Coronary artery (tissue), 2 donors: ENCODE measurements around the gene TMEM243.

Experiments
- DNase-seq: peaks from one replicate; pipeline ENCODE4 v3.0.0-alpha.2; 2017; ENCODE audit warnings: low spot score
- H3K27ac ChIP-seq, 2 donors: fragments of 200-600 bp; sonication (generic); one replicate each; pipeline ENCODE4 v1.5.1; 2016 to 2019
- H3K4me3 ChIP-seq: fragments of 200-600 bp; sonication (generic); 2 replicates; pipeline ENCODE4 v1.5.1; 2016; ENCODE audit warnings: mild to moderate bottlenecking, moderate library complexity
- TF ChIP-seq, protein P1 (sequence below): fragments of 200-600 bp; sonication (generic); IDR thresholded peaks from one replicate; pipeline ENCODE4 v1.5.1; 2019; ENCODE audit warnings: antibody characterized with exemption

TMEM243 gene

DNA sequence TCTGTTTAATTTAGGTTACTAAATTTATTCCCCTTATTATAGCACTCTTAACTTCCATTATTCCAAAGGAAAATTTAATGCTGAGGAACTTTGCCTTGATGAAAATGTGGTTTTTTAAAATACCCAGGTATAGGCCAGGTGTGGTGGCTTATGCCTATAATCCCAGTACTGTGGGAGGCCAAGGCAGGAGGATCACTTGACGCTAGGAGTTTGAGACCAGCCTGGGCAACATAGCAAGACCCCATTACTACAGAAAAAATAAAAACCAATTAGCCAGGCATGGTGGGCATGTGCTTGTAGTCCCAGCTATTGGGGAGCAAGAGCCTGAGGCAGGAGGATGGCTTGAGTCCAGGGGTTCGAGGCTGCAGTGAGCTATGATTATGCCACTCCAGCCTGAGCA, 32.4 kb downstream of the TMEM243 start:
- TF ChIP-seq, protein P1, sequence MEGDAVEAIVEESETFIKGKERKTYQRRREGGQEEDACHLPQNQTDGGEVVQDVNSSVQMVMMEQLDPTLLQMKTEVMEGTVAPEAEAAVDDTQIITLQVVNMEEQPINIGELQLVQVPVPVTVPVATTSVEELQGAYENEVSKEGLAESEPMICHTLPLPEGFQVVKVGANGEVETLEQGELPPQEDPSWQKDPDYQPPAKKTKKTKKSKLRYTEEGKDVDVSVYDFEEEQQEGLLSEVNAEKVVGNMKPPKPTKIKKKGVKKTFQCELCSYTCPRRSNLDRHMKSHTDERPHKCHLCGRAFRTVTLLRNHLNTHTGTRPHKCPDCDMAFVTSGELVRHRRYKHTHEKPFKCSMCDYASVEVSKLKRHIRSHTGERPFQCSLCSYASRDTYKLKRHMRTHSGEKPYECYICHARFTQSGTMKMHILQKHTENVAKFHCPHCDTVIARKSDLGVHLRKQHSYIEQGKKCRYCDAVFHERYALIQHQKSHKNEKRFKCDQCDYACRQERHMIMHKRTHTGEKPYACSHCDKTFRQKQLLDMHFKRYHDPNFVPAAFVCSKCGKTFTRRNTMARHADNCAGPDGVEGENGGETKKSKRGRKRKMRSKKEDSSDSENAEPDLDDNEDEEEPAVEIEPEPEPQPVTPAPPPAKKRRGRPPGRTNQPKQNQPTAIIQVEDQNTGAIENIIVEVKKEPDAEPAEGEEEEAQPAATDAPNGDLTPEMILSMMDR, result no peak
- no peak overlapping the region for H3K4me3 ChIP-seq
- DNase-seq, result no peak
- no peak overlapping the region for H3K27ac ChIP-seq

DNA sequence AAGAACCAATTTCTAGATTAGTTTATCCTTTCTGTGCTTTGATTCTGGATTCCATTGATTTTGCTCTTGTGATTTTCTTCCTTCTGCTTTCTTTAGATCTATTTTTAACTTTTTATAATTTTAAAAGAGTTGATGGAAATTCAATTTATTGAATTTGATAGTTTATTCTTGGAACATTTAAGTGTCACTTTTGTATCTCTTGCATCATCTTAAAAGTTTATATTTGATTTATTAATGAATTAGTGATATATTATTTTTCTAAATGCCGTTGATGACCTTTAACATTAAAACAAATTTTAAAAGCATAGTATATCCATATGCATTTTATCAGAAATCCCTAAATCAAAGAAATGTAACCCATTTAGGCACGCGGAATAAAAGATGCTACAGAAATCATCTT, 40.4 kb downstream of the TMEM243 start:
- no peak overlapping the region for H3K27ac ChIP-seq
- no peak overlapping the region for H3K4me3 ChIP-seq
- DNase-seq, result no peak
- TF ChIP-seq, protein P1, result no peak

GRCh38 chr7:87178320-87178719, 41.2 kb downstream of the TMEM243 start:
- no peak overlapping the region for H3K4me3 ChIP-seq
- no peak for DNase-seq
- TF ChIP-seq, protein P1, result no peak

DNA sequence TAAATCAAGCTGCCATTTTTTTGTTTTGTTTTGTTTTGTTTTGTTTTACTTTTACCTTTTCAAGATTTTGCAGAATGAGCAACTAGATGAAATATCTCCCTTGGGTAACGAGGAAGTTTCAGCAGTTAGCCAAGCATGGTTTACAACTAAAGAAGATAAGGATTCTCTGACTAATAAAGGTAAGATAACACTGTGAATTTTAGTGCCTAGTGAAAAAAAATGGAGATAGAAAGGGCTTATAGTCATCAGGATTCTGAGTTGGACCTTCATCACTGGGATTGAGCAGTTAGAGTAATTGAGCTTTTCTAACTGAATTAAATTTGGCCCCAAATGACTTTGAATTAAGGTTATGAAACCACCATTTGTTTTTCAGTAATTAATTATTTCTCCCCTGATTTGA, 46.1 kb downstream of the TMEM243 start:
- Histone ChIP-seq H3K27ac (no peak overlapping the region), H3K4me3 (no peak overlapping the region)
- no peak for DNase-seq
- TF ChIP-seq, protein P1, result no peak

More at GRCh38 chr7:87178320-87178719, 41.2 kb downstream of the TMEM243 start:
- H3K27ac ChIP-seq, result no peak overlapping the region

- no peak for DNase-seq
- TF ChIP-seq, protein P1, result no peak
- no peak overlapping the region for H3K4me3 ChIP-seq
- H3K27ac ChIP-seq, result no peak overlapping the region
These were observed 48.1 kb downstream of the TMEM243 start for GRCh38 chr7:87171282-87171934.

DNA sequence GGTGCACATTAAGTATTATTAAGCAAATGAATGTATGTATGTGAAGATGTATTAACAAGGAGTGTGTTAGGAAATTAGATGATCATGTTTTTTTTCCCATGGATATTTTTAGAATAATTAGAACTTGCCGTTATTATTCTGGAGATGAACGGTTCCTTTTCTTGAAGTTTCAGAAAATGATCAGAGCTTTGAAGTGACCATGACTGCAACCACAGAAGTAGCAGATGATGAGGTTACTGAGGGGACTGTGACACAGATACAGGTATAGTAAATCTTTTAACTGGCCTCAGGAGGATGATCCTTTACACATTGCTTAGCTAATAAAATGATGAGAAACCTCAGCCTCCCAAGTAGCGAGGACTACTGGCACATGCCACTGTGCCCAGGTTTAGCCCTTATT, 48.7 kb downstream of the TMEM243 start:
- no peak for DNase-seq
- TF ChIP-seq, protein P1, result no peak
- Histone ChIP-seq H3K27ac (no peak overlapping the region), H3K4me3 (no peak overlapping the region)

DNA sequence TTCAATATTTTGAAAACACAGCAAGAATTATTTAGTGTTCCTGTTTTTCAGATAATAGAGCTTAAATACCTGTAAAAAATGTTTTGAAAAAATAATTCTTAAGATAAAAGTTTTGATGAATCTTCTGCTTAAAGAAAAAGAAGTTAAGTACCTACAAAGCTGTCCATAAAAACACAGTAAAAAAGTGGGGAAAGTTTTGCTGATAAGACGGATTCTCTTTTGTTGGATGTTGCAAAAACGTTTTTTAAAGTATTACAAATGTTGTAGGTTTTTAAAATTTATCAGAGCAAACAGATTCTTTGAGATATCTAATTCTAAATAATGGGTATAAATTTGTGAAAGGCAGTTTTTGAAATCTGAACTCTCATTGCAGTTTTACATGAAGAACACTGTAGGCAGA, 55.1 kb downstream of the TMEM243 start:
- TF ChIP-seq, protein P1, result no peak
- Histone ChIP-seq H3K4me3 (no peak overlapping the region), H3K27ac (no peak overlapping the region)
- no peak for DNase-seq
